Suprapubic skin (tissue), 4 donors: Measurements from ENCODE around the gene DPYSL4. TPM values are rescaled to one million over a fixed set of nuclear protein-coding genes. Genes with fewer than 3 reads are reported as not detected.

Experiments
- DNase-seq, 2 donors: peaks; one replicate each; pipeline ENCODE4 v3.0.0-alpha.2; 2019; ENCODE audit warnings: low spot score in 2 of 2
- H3K27ac ChIP-seq: fragments of 200-600 bp; sonication (generic); one replicate; pipeline ENCODE4 v1.5.1; 2019
- H3K27me3 ChIP-seq: fragments of 200-600 bp; sonication (generic); one replicate; pipeline ENCODE4 v1.5.1; 2019
- H3K36me3 ChIP-seq: fragments of 200-600 bp; sonication (generic); one replicate; pipeline ENCODE4 v1.5.1; 2019
- H3K4me1 ChIP-seq: fragments of 200-600 bp; sonication (generic); one replicate; pipeline ENCODE4 v1.5.1; 2019
- H3K4me3 ChIP-seq: fragments of 200-600 bp; sonication (generic); one replicate; pipeline ENCODE4 v1.5.1; 2019; ENCODE audit warnings: mild to moderate bottlenecking
- H3K9me3 ChIP-seq: fragments of 200-600 bp; sonication (generic); one replicate; pipeline ENCODE4 v1.5.1; 2019
- EP300 ChIP-seq: sonication (generic); formaldehyde crosslinking; IDR thresholded peaks from one replicate; pipeline ENCODE4 v1.6.1; 2017; ENCODE audit warnings: antibody characterized with exemption
- POLR2A ChIP-seq, 2 donors: fragments of 450-650 bp; IDR thresholded peaks; one replicate each; pipeline ENCODE4 v1.6.1; 2017; ENCODE audit warnings: antibody characterized with exemption in 2 of 2, mild to moderate bottlenecking in 2 of 2, moderate library complexity in 2 of 2
- POLR2AphosphoS5 ChIP-seq, 3 donors: sonication (generic); formaldehyde crosslinking; IDR thresholded peaks; one replicate each; pipeline ENCODE4 v1.6.1; 2017; ENCODE audit warnings: antibody characterized with exemption in 3 of 3
- WGBS: methylation state at CpG from one replicate; pipeline ENCODE4 v1.1.5; 2018; 5-methylcytosine and 5-hydroxymethylcytosine counted together
- total RNA-seq, 4 donors: library from RNA; depleted of rRNA; stranded (reverse); fragments of >200 nt; gene quantifications; one replicate each; pipeline ENCODE4 v1.1.0, GENCODE V29; 2016
- TF ChIP-seq, protein P1 (sequence below), 2 donors: fragments of 200-600 bp in 1 of 2; fragments of 450-650 bp in 1 of 2; sonication (generic) in 1 of 2; IDR thresholded peaks; one replicate each; pipeline ENCODE4 v1.5.1; 2016 to 2019; ENCODE audit warnings: antibody characterized with exemption in 2 of 2, mild to moderate bottlenecking in 1 of 2, moderate library complexity in 1 of 2

The DPYSL4 gene
- total RNA-seq, 4 donors from 2014 or later: 0.38 to 1.7 (median 0.91) TPM; not detected in 1

DNA sequence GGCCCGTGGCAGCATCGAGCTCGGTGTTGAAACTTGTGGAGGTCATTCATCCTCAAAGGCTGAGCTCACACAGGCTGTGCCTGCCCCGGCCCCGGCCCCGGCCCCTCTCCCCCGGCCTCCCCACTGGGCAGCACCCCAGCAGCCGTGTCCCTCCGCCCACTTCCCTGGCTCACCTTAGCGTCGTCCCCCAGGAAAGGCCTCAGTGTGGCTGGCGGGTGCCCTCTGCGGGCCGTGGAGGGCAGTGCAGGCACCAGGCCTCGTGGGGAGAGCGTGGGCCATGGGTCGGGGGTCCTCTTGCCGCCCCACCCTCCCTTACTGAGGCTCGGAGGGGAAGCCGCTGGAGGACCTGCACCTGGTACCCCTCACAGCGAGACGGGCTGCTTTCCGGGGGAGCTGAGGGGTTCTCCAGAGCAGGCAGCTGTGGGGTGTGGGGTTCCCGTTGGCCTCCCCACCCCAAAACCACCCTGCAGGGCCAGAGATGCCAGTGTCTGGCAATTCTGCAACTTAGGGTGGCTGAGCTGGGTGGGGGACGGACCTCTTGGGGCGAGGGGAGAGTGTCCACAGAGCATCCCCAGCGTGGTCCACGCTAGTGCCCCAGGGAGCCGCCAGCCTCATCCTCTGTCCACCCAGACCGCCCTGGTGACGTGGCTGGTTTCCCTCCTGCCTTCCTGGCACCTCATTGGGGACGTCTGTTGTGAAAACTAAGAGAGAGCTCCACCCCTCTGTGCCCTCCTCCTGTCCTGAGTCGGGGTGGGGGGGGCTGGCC is 44.2 kb upstream of the DPYSL4 start:
- H3K27me3 ChIP-seq: peaks cover 15% of the 10 kb centered on the region
- 6% methylated on average over 7 of the region's 33 CpGs for WGBS
- no peak overlapping the region for H3K27ac ChIP-seq
- H3K4me1 ChIP-seq: peaks cover 3% of the 10 kb centered on the region
- no peak overlapping the region for H3K4me3 ChIP-seq
- H3K9me3 ChIP-seq: no peaks in the 10 kb centered on the region
- H3K36me3 ChIP-seq: no peaks in the 10 kb centered on the region
- DNase-seq: no peak
- TF ChIP-seq EP300: no peak
- TF ChIP-seq, protein P1, sequence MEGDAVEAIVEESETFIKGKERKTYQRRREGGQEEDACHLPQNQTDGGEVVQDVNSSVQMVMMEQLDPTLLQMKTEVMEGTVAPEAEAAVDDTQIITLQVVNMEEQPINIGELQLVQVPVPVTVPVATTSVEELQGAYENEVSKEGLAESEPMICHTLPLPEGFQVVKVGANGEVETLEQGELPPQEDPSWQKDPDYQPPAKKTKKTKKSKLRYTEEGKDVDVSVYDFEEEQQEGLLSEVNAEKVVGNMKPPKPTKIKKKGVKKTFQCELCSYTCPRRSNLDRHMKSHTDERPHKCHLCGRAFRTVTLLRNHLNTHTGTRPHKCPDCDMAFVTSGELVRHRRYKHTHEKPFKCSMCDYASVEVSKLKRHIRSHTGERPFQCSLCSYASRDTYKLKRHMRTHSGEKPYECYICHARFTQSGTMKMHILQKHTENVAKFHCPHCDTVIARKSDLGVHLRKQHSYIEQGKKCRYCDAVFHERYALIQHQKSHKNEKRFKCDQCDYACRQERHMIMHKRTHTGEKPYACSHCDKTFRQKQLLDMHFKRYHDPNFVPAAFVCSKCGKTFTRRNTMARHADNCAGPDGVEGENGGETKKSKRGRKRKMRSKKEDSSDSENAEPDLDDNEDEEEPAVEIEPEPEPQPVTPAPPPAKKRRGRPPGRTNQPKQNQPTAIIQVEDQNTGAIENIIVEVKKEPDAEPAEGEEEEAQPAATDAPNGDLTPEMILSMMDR (IDR thresholded peaks at IDR 0.05): peak; percentile 34 to 92

DNA sequence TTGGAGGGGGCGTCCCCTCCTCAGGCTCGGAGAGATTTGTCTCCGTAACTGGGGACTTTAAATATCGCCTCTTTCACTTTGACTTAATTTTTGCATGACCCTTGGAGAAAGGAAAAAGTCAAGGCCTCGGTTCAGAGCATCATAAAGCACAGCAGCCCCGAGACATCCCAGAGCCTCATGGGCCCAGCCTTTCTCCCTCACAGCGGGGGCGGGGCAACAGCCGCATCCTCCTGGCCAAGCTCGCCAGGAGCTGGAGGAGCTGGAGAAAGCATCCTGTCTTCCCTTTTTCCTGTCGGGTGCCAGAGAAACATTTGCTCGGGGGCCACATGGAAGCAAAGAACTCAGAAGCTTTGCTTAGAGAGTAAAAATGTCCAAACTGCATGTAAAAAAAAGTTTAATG is 43.6 kb upstream of the DPYSL4 start:
- DNase-seq: no peak
- no peak for TF ChIP-seq POLR2AphosphoS5 (IDR thresholded peaks at IDR 0.05)
- no peak for TF ChIP-seq EP300
- TF ChIP-seq POLR2A (IDR thresholded peaks at IDR 0.05): no peak
- TF ChIP-seq, protein P1 (IDR thresholded peaks at IDR 0.05): no peak
- Histone ChIP-seq H3K9me3 (no peaks in the 10 kb centered on the region), H3K4me1 (peaks cover 3% of the 10 kb centered on the region), H3K4me3 (no peak overlapping the region), H3K27ac (no peak overlapping the region), H3K27me3 (peaks cover 15% of the 10 kb centered on the region), H3K36me3 (no peaks in the 10 kb centered on the region)
- 40% methylated on average over 12 of the region's 12 CpGs for WGBS

- 80% methylated on average over 14 of the region's 17 CpGs for WGBS
- TF ChIP-seq EP300 (no peak), POLR2A (IDR thresholded peaks at IDR 0.05) (no peak), POLR2AphosphoS5 (IDR thresholded peaks at IDR 0.05) (no peak)
- TF ChIP-seq, protein P1 (IDR thresholded peaks at IDR 0.05): no peak
- Histone ChIP-seq H3K27me3 (peaks cover 15% of the 10 kb centered on the region), H3K9me3 (no peaks in the 10 kb centered on the region), H3K4me3 (no peak overlapping the region), H3K27ac (no peak overlapping the region), H3K4me1 (peaks cover 3% of the 10 kb centered on the region), H3K36me3 (no peaks in the 10 kb centered on the region)
- DNase-seq: no peak
These were observed 42.7 kb upstream of the DPYSL4 start for GRCh38 chr10:132144086-132144485.

GRCh38 chr10:132145002-132145401 is 41.7 kb upstream of the DPYSL4 start:
- Histone ChIP-seq H3K4me3 (no peak overlapping the region), H3K4me1 (peaks cover 3% of the 10 kb centered on the region), H3K27me3 (peaks cover 15% of the 10 kb centered on the region), H3K27ac (no peak overlapping the region), H3K9me3 (no peaks in the 10 kb centered on the region), H3K36me3 (no peaks in the 10 kb centered on the region)
- DNase-seq: no peak
- WGBS: 85% methylated on average over 14 of the region's 14 CpGs
- TF ChIP-seq POLR2AphosphoS5 (IDR thresholded peaks at IDR 0.05) (no peak), POLR2A (IDR thresholded peaks at IDR 0.05) (no peak), EP300 (no peak)
- TF ChIP-seq, protein P1 (IDR thresholded peaks at IDR 0.05): no peak

GRCh38 chr10:132145521-132146185 is 41.1 kb upstream of the DPYSL4 start:
- TF ChIP-seq EP300 (no peak), POLR2AphosphoS5 (IDR thresholded peaks at IDR 0.05) (no peak), POLR2A (IDR thresholded peaks at IDR 0.05) (no peak)
- TF ChIP-seq, protein P1 (IDR thresholded peaks at IDR 0.05): no peak
- no peak overlapping the region for H3K4me3 ChIP-seq
- no peak overlapping the region for H3K27ac ChIP-seq
- peaks cover 14% of the 10 kb centered on the region for H3K27me3 ChIP-seq
- H3K9me3 ChIP-seq: no peaks in the 10 kb centered on the region
- H3K4me1 ChIP-seq: peaks cover 3% of the 10 kb centered on the region
- no peak for DNase-seq
- 76% methylated on average over 8 of the region's 17 CpGs for WGBS
- no peaks in the 10 kb centered on the region for H3K36me3 ChIP-seq
